AG20443 (cell line): ENCODE measurements around the gene ADAMTSL2.
A peak's percentile ranks its signal among the peaks of the same experiment; 100 is the strongest.

Source experiments
- DNase-seq: peaks from one replicate; pipeline ENCODE4 v3.0.0; 2012; ENCODE audit warnings: low spot score, mixed read lengths

Gene ADAMTSL2

GRCh38 chr9:133518200-133518599 is 16.3 kb upstream of the ADAMTSL2 start:
- DNase-seq = no peak

- DNase-seq = no peak
These were observed 15.6 kb upstream of the ADAMTSL2 start for GRCh38 chr9:133518706-133519449.

DNA sequence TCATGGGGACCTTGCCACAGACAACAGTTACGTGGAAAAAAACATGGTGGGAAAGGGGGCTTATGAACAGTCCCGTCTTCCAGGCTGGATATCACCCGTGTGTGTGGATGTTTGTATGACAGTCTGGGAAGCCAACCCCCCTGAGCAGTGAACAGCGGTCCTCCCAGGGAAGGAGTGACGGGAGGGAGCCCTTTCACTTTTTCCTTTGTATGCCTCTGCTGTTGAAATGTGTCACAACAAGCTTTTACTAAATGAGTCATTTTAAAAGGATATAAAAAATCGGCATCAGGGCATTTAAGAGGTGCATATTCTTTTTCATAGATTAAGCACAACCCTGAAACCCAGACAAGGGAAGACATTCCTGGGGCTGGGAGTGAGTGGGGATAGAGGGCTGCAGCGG is 14.8 kb upstream of the ADAMTSL2 start:
- DNase-seq = no peak

DNA sequence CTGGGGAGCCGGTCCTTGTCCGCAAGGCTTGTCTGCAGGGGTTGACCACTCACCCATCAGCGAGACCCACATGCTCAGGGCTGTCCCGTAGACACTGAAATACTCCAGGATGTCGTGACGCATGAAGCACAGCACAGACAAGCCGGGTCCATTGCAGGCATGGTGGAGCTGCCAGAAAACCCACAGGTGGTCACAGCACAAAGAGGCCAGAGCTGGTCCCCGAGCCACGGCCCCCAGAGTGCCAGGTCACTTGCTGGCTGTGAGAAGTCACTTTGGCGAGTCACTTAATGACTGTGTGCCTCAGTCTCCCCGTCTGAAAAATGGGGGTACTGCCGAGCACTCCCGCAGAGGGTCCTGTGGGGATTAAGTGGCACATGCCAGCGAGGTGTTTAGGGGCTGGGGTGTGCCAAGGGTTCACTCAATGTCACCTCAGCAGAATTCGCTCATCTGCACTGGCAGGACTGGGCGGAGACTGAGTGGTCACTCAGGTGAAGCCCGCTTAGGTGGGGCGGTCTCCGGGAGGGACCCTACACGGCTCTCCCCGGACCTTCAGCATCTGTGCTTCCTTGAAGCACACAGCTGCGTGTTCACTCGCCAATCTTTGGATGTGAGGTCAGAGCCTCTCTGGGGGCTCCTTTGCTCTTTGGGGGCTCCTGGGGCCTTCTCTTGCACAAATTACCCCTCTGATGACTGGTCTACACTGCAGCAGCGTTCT is 14.2 kb upstream of the ADAMTSL2 start:
- no peak for DNase-seq

DNA sequence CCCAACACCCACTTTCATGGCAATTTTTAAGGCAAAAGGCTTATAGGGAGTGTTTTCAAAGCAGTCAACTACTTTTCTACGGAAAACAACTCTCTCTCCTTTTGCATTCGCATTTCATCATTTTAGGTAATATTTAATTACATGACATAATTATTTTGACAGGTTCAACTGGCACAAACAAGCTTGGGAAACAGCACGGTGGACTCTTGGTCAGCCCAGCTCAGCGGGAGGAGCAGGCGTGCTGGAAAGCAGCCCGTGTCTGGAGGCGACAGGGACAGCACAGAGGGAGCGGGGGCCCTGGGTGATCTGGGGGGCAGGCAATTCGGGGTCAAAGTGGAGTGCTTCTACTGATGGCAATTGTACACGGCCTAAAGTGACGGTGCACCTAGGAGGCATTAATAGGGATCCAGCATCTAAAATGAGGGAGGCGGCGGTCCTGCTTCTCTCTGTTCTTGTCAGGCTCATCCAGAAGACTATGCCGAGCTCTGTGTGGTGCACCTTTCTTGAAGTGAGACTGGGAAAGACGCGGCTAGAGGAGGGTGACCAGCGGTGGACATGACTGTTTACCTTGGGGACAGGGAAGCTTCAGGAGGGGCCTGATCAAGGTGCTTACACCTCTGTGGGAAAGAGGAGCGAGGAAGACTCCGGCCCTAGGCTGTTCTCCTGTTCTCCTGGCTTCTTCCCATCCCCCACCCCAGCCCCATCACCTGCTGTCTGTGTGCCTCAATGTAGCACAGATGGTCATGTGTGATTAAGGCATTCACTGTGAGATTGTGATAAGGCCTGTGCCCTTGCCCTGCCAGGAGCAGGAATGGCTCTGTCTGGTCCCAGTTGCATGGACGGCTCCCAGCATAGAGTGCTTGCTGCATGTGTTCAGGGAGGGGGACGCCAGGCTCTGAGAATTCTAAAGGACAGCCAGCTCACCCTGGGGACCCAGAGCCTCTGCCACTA is 13.1 kb upstream of the ADAMTSL2 start:
- no peak for DNase-seq

DNA sequence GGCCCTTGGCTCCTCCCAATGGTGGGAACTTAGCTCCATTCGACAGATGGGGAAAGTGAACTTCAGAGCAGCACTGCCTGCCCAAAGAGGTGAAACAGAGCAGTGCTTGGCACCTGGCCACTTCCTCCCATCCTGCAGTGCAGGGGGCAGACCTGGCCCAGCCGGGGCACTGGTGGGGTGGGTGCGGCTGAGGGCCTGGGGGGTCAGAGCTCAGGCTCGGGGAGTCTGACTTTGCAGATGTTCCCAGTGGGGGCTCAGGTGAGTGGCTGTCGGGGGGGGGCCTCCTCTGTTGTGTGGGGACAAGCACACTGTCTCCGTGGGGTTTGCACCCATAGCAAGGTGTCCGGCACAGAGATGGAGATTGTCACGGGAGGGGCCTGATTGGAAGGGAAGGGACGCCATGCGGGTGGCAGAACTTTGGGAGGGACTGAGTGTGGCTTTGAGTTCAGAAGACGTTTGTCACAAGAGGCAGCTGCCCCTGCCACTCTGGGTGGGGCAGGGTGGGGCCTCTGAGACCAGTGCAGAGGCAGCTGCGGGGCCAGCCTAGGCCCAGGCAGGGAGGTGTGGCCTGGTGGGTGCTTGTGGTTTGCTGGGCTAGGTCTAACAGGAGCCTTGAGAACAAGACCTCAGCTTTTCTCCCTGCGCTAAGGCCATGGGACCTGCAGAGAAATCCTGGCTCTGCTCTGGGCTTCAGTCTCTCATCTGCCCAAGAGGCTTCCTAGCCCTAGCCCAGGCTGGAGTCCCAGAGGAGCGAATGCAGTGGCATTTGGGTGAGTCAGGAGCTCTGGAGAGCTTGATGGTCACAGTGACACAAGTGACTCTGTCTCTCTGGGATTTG is 12.2 kb upstream of the ADAMTSL2 start:
- no peak for DNase-seq

DNA sequence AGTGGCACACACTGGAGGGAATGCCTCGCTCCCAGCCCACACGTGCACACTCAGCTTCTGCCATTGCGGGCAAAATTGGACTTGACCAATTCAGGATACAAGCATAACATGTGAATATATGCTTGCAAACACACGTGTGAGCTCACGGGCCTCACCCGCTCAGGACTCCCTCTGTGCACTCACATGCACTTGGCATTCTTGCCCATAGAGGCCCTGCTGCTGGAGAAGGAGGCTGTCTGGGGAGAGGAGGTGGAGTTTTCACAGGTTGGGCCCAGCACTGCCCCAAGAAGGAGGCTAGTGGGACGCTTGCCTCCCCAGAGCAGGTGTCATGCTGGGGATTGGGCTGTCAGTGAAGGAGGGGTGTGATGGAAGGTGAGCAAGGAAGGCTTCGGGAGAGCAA is 11.4 kb upstream of the ADAMTSL2 start:
- DNase-seq = no peak

GRCh38 chr9:133524146-133524545 is 10.4 kb upstream of the ADAMTSL2 start:
- no peak for DNase-seq

- DNase-seq = no peak
These were observed 9.8 kb upstream of the ADAMTSL2 start, which contains the start of gene MYMK for GRCh38 chr9:133524679-133525228. MYMK (minus strand) TSS chr9:133524959; CDS start chr9:133524844, 115 bp downstream.

GRCh38 chr9:133525677-133526076 is 8.8 kb upstream of the ADAMTSL2 start:
- no peak for DNase-seq

GRCh38 chr9:133526721-133527321 is 7.7 kb upstream of the ADAMTSL2 start:
- DNase-seq = no peak

DNA sequence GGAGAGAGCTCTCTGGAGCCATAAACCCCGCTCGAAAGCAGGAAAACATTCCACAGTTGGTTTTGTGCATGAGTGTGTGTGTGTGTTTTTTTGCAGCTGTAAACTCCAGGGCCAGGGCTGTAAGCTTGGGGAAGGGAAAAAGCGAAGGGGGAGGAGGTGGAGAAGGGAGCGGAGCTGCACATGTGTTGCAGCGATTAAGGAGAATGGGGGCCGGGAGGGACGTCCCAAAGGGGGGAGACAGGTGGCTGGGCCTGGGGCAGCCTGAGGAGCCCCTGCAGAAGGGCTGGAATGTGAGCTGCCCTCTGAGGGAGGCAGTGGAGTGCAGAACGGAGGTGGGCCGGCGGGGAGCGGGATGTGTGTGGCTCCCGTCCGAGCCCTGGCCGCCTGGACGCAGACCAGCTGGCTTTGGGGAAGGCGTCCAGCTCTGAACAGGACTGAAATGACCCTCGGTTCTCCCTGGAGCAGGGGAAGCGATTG is 7.0 kb upstream of the ADAMTSL2 start:
- no peak for DNase-seq

DNA sequence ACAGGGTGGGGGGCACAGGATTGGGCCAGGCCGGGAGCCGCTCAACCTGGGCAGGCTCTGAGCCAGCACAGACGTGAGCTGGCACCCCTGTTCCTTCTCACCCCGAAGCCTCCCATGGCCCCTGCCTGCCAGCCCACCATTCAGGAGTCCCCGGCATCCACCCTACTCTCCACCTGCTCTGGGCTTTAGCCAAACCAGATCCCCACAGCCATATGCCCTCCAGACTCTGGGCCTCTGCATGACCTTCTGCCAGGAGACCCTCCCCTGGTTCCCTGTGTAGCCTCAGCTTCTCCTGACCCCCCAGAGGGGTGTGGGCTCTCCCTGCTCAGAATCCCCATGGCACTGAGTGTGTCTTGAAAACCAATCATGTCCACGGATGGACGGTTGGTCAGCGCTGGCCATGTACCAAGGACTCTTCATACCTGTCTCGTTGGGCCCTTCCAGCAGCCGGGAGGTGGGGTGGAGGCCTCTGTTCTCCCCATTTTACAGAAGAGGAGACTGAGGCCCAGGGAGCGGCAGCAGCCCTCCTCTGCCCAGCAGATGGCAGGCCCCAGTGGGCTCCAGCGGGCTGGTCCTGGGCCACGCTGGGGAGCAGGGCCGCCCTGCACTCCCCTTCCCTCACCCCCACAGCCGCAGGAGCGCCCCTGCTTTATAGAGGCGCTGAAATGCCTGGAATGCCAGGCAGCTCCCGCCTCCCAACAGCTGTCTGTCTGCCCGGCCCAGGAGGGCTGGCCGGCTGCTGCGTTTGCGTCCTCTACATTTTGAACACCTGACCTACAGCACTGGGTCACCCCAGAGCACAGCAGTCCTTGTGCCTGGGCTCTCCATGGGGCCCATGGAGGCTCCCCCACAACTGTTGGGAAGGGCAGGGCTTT is 6.3 kb upstream of the ADAMTSL2 start:
- no peak for DNase-seq

DNA sequence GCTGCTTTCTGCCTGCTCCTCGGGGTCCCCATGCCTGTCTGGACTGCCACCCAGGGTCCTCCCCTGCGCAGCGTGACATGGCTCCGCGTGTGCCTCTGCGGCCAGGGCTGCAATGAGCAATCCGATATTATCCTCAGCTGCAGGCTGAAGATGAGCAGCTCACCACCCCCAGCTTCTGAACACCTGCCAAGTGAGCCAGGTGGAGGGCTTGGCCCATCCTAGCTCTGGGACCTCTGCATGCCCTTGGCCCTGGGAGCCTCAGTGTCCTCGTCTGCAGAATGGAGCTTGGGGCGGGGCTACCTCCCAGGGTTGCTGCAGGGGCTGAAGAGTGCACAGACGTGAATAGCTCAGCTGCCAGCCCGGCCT is 5.6 kb upstream of the ADAMTSL2 start:
- DNase-seq = no peak

- DNase-seq = no peak
These were observed 5.0 kb upstream of the ADAMTSL2 start for GRCh38 chr9:133529457-133529856.

GRCh38 chr9:133529874-133530273 is 4.6 kb upstream of the ADAMTSL2 start:
- DNase-seq = no peak

DNA sequence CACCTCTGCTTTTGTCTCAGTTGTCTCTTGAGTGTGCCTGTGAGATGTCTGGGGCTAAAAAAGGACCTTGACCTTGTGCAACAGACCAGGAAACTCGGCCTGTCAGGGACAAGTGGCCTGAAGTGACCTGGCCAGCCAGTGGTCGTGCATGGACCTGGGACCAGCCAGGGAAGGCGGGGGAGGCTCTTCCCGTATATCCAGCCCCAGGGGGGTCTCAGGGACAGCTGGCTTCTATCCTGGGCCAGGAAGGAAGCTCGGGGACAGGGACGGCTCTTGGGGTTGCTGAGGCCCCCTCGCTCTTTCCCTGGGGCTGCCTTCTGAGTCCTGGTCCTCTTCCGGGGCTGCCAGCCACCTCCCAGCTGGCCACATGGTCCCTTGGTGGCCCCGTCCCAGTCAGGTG is 3.2 kb upstream of the ADAMTSL2 start:
- no peak for DNase-seq

- peak; percentile 57 for DNase-seq
These were observed 1.4 kb upstream of the ADAMTSL2 start for GRCh38 chr9:133532937-133533668.

GRCh38 chr9:133533857-133534256 is 647 bp upstream of the ADAMTSL2 start:
- peak; percentile 38 for DNase-seq
